GM06990 (cell line): Measurements from ENCODE around the gene SSC5D.

Source experiments
- DNase-seq: peaks from one replicate; pipeline ENCODE4 v3.0.0-alpha.2; 2011; ENCODE audit not compliant: insufficient read length; ENCODE audit errors: extremely low read depth
- H3K27me3 ChIP-seq: replicated peaks from 2 replicates; pipeline ENCODE4 v1.6.0; 2011; ENCODE audit warnings: low read length; ENCODE audit not compliant: control insufficient read depth, insufficient read depth
- H3K36me3 ChIP-seq: 2 replicates; pipeline ENCODE4 v1.5.1; 2011; ENCODE audit warnings: low read length; ENCODE audit not compliant: control insufficient read depth, insufficient read depth
- H3K4me3 ChIP-seq: replicated peaks from 2 replicates; pipeline ENCODE4 v1.5.1; 2011; ENCODE audit warnings: low read depth, mild to moderate bottlenecking, control low read depth, low read length
- TF ChIP-seq, protein P1 (sequence below): IDR thresholded peaks from 2 replicates; pipeline ENCODE4 v1.5.1; 2011; ENCODE audit warnings: low read length, control low read depth, mild to moderate bottlenecking, inconsistent platforms; ENCODE audit not compliant: insufficient read depth, poor library complexity, severe bottlenecking

Gene SSC5D

GRCh38 chr19:55461974-55462626, 26.1 kb upstream of the SSC5D start:
- no peaks in the 10 kb centered on the region for H3K27me3 ChIP-seq
- TF ChIP-seq, protein P1, sequence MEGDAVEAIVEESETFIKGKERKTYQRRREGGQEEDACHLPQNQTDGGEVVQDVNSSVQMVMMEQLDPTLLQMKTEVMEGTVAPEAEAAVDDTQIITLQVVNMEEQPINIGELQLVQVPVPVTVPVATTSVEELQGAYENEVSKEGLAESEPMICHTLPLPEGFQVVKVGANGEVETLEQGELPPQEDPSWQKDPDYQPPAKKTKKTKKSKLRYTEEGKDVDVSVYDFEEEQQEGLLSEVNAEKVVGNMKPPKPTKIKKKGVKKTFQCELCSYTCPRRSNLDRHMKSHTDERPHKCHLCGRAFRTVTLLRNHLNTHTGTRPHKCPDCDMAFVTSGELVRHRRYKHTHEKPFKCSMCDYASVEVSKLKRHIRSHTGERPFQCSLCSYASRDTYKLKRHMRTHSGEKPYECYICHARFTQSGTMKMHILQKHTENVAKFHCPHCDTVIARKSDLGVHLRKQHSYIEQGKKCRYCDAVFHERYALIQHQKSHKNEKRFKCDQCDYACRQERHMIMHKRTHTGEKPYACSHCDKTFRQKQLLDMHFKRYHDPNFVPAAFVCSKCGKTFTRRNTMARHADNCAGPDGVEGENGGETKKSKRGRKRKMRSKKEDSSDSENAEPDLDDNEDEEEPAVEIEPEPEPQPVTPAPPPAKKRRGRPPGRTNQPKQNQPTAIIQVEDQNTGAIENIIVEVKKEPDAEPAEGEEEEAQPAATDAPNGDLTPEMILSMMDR = no peak

GRCh38 chr19:55462722-55463121, 25.5 kb upstream of the SSC5D start:
- no peaks in the 10 kb centered on the region for H3K27me3 ChIP-seq
- no peak overlapping the region for H3K4me3 ChIP-seq
- TF ChIP-seq, protein P1 = no peak
- DNase-seq = no peak
- no peaks in the 10 kb centered on the region; the same call in 1 of the 2 replicates for H3K36me3 ChIP-seq

More at GRCh38 chr19:55461974-55462626, 26.1 kb upstream of the SSC5D start:
- no peak for DNase-seq
- no peaks in the 10 kb centered on the region; the same call in 1 of the 2 replicates for H3K36me3 ChIP-seq
- peak overlapping the region; percentile 69 for H3K4me3 ChIP-seq

DNA sequence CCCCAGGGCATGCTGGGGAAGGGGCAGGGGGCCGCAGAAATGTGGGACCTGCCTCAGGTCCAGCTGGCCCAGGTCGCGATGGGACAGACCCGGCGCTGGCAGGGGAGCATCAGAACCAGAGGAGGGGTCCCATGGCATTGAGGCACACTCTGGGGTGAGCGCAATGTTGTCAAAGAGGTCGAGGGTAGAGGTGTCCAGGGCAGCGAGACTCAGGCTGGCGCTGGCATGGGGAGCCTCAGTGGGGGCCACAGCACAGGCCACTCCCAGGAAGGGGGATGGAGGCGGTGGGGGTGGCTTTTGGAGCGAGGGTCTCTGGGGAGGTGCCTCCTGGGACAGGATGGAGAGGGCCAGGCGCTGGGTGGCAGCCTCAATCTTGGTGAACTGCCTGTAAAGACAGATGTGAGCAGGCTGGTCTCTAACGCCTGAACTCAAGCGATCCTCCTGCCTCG, 24.6 kb upstream of the SSC5D start:
- TF ChIP-seq, protein P1 = no peak
- Histone ChIP-seq H3K27me3 (no peaks in the 10 kb centered on the region), H3K36me3 (no peaks in the 10 kb centered on the region), H3K4me3 (no peak overlapping the region)
- DNase-seq = no peak

DNA sequence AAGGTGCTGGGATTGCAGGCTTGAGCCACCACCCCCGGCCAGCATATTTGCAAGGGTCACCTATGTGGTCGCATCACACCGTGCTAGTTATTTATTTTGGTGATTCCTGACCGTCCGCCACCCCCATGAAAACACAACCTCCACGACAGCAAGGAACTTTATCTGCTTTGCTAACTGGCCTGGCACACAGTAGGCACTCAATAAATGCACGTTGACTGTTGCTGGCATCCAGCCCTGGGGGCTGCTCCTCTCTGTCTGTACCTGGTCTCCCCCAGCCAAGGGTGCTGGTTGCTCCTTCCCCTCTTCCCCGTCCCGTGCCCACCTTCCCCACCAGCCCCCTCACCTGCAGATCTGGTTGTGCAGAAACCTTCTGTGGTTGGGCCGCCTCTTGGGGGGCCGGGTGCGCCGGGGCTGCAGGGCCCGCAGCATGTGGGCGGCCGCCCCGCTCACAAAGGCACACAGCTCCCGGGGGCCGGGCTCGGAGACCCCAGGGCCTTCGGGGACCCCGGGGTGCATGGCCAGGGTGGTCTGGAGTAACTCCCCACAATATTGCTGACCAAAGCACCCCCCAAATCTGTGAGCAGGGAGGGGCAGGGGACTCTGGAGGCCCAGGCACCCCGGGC, 24.1 kb upstream of the SSC5D start:
- no peak for DNase-seq
- TF ChIP-seq, protein P1 = no peak
- Histone ChIP-seq H3K27me3 (no peaks in the 10 kb centered on the region), H3K36me3 (no peaks in the 10 kb centered on the region), H3K4me3 (no peak overlapping the region)

- H3K27me3 ChIP-seq = no peaks in the 10 kb centered on the region
- no peaks in the 10 kb centered on the region for H3K36me3 ChIP-seq
- DNase-seq = no peak
- H3K4me3 ChIP-seq = no peak within 1 kb of the TSS
- TF ChIP-seq, protein P1 = no peak
Measured at GRCh38 chr19:55464662-55465054, 23.6 kb upstream of the SSC5D start, which contains the start of gene C19orf85. Gene C19orf85, minus strand, starts transcription at chr19:55464751. Its CDS starts 197 bp downstream, at chr19:55464554.
